Midbrain (tissue), 1 donor: ENCODE data around the gene DOHH.
A peak's percentile ranks its signal among the peaks of the same experiment; 100 is the strongest.
"Not testable (repeated sequence)": the region's sequence is repeated elsewhere in the genome, so short reads cannot be mapped to it uniquely, and the experiment has no call there.

ENCODE experiments used
- DNase-seq: peaks from one replicate; lab custom pipeline; 2025; lab: John Stamatoyannopoulos, UW

DOHH gene

DNA sequence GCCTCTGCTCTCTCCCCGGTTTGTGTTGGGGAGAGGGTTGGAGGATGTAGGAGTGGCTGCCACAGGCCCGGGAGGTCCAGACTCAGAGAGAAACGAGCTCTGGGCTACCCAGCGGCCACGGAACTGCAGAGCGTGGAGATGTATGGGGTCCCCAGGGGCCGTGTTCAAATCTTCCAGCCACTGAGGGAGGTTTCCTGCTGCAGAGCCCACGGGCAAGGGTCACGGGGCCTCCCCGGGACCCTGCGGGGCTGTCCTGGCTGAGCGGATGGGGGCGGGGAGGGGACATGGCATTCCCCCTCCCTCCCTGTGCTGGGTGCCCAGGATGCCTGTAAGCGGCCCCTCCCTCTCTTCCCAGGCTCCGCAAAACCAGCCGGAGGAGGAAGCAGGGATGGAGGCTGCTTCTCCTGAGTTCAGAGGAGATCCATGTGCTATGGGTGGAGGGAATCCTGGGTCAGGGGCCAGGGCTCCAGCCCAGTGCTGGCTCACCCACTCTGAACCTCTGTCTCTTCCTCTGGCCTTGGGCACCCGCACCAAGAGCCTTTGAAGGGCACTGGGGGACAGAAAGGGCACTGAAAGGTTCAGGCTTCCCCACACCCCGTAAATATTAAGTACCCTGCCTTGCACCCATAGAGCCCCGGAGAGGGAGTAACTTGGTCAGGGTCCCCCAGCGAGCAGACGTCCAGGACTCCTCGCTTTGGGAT is 42.8 kb downstream of the DOHH start:
- DNase-seq = no peak

DNA sequence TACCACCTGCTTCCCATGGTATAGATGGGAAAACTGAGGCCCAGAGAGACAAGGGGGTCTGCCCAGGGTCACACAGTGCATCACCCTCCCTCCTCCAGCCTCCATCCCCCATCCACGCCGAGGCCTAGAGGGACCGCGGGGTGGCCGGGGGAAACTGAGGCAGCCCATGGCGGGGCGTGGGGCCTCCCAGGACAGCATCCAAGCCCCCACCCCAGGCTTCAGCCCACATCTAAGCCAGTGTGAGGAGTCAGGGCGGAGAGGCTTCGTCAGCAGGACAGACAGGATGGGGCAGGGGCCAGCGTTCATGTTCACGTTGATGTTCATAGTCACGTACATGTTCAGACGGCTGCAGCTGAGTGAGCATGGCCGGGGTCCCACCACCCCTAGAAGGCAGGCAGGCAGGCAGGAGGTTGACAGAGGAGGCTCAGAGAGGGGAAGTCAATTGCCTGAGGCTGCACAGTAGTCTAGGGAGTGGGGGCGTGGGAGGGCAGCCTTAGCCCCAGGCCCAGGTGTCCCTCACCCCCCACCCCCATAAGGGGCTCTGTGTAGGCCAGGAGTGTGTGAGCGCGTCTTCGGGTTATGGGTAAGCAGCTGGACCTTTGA is 43.4 kb downstream of the DOHH start:
- no peak for DNase-seq

GRCh38 chr19:3455960-3456601 is 44.4 kb downstream of the DOHH start:
- DNase-seq = no peak

- DNase-seq = no peak
Measured at GRCh38 chr19:3455393-3455955, 45.0 kb downstream of the DOHH start.

- DNase-seq = no peak
Measured at GRCh38 chr19:3454656-3455392, 45.6 kb downstream of the DOHH start.

DNA sequence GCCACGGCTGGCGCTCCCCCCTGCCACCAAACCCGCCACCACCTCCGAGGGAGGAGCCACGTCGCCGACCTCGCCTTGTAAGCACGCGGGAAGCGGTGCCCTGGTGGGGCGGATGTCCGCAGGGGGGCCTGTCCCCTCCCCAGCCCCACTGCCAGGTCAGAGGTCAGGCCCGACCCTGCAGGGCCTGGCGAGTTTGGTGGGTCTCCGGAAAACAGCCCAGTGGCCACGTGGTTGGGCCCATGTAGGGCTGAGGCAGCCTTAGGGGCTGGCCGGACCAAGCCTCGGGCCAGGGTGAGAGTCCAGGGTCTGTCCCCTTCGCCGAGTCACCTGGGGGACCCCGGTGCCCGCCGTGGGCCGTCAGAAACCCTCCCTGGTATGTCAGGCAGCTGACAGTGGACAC is 46.6 kb downstream of the DOHH start:
- DNase-seq = no peak

DNA sequence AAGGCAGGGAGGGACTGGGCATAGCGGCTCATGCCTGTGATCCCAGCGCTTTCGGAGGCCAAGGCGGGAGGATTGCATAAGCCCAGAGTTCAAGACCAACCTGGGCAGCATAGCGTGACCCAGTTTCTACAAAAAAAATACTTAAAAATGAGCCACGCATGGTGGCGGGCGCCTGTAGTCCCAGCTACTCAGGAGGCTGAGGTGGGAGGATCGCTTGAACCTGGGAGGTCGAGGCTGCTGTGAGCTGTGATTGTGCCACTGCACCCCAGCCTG is 47.6 kb downstream of the DOHH start:
- not testable (repeated sequence) for DNase-seq

- DNase-seq = no peak
Measured at GRCh38 chr19:3452171-3452941, 48.1 kb downstream of the DOHH start.

DNA sequence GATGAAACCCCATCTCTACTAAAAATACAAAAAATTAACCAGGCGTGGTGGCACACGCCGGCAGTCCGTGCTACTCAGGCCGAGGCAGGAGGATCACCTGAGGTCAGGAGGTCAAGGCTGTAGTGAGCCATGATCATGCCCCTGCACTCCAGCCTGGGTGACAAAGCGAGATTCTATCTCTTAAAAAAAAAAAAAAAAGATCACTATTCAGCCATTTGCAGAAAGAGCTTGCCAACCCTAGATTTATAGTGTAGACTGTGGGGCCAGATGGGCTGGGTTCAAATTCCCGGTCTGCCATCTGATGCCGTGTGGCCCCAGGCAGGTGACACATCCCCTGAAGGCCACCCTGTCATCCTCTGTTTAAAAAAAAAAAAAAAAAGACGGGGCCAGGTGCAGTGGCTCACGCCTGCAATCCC is 49.0 kb downstream of the DOHH start:
- DNase-seq = no peak

GRCh38 chr19:3450796-3451411 is 49.6 kb downstream of the DOHH start:
- no peak for DNase-seq

DNA sequence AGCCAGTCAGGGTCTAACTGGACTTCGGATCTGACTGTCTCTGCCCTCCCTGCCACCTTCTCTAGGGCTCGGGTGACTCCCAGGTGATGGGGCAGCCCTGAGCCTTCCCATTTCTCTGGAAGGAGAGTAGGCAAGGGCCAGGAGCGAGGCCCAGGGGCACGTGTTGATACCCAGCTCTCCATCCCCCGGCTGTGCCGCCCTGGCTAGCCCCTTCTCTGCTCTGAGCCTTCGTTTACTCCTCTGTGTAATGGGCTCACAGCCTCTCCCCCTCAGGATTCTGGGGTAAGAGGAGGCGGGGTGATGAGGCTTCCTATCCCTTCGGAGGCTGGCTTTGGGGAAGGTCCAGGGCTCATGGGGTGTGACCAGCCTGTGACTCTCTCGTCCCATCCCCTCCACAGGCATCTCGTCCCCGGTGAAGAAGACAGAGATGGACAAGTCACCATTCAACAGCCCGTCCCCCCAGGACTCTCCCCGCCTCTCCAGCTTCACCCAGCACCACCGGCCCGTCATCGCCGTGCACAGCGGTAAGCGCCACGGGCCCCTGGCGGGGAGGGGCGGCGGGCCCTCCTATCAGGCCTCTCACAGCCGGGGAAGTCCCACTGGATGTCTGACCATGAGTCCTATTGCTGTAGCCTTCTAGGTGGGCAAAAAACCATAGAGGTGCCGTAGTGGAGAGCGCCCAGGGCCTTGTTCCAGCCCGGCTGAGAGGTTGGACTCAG is 51.7 kb downstream of the DOHH start:
- no peak for DNase-seq

DNA sequence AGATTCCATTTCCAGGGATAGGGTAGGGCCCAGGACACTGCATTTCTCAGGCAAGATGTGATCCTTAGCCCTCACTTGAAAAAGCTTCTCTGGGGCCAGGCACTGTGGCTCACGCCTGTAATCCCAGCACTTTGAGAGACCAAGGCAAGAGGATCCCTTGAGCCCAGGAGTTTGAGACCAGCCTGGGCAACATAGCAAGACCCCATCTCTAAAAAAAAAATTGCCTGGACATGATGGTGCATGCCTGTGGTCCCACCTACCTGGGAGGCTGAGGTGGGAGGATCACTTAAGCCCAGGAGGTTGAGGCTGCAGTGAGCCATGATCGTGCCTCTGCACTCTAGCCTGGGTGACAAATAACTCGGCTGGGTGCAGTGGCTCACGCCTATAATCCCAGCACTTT is 53.8 kb downstream of the DOHH start:
- DNase-seq = not testable (repeated sequence)

- no peak for DNase-seq
Measured at GRCh38 chr19:3444695-3445234, 55.7 kb downstream of the DOHH start.

- peak; percentile 15 for DNase-seq
Measured at GRCh38 chr19:3443840-3444694, 56.4 kb downstream of the DOHH start.

DNA sequence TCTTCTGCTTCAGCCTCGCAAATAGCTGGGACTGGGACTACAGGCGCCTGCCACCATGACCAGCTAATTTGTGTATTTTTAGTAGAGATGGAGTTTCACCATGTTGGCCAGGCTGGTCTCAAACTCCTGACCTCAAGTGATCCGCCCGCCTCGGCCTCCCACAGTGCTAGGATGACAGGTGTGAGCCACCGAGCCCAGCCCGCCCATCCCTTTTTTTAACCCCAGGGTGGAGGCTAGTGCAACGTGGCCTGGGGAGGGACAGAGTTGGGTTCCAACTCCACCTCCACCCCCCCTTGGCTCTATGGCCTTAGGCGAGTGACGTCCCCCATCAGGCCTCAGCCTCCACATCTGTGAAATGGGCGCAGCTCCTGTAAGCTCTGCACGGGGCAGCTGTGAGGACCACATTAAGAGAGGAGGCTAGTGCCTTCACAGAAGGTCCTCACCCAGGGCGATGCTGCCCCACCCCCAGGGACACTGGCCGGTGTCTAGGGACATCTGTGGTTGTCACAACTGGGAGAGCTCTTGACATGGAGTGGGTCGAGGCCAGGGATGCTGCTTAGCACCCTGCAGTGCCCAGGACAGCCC is 57.9 kb downstream of the DOHH start:
- no peak for DNase-seq

GRCh38 chr19:3441986-3442329 is 58.5 kb downstream of the DOHH start:
- no peak for DNase-seq

- no peak for DNase-seq
Measured at GRCh38 chr19:3441089-3441985, 59.1 kb downstream of the DOHH start.
